SK-N-SH (cell line): Measurements from ENCODE around the gene MS4A3. TPM values are rescaled to one million over a fixed set of nuclear protein-coding genes. Genes with fewer than 3 reads are reported as not detected.

Experiments
- CTCF ChIA-PET: fragments of 300-600, 350-600 bp; formaldehyde crosslinking; extraction: SDS; loops from one replicate; lab custom pipeline; 2021; lab: Yijun Ruan, JAX
- POLR2A ChIA-PET: fragments of 350-600 bp; sonication (Branson Sonifier 250); formaldehyde crosslinking; extraction: SDS; loops from one replicate; lab custom pipeline; 2020; ENCODE audit warnings: antibody characterized with exemption, inconsistent platforms; lab: Yijun Ruan, JAX
- DNase-seq: peaks from one replicate; pipeline ENCODE4 v3.0.0; 2012
- H2AFZ ChIP-seq: fragments of 200-600 bp; sonication (generic); 2 replicates; pipeline ENCODE4 v1.8.1; 2016; ENCODE audit warnings: antibody characterized with exemption, mild to moderate bottlenecking, low read depth
- H3F3A ChIP-seq: fragments of 200-600 bp; sonication (generic); replicated peaks from 2 replicates; pipeline ENCODE3; 2016; ENCODE audit warnings: antibody characterized with exemption, mild to moderate bottlenecking; ENCODE audit not compliant: insufficient read depth
- H3K27ac ChIP-seq, 2 experiments: fragments of 200-500 bp in 1 of 2; fragments of 200-600 bp in 1 of 2; sonication (Bioruptor generic) in 1 of 2; sonication (generic), shearing (Covaris generic) in 1 of 2; 2 replicates each; pipeline versions ENCODE4 v1.5.1 to v1.6.1; 2014 to 2016; ENCODE audit warnings: low read depth in 2 of 2, inconsistent platforms in 1 of 2, low read length in 1 of 2, mild to moderate bottlenecking in 1 of 2, mixed read lengths in 1 of 2
- H3K27me3 ChIP-seq: fragments of 200-600 bp; sonication (generic), shearing (Covaris generic); 2 replicates; pipeline ENCODE4 v1.6.1; 2016; ENCODE audit warnings: mixed run types; ENCODE audit not compliant: insufficient read depth
- H3K36me3 ChIP-seq, 2 experiments: fragments of 200-500 bp in 1 of 2; fragments of 200-600 bp in 1 of 2; sonication (Bioruptor generic) in 1 of 2; sonication (generic) in 1 of 2; replicated peaks in 1 of 2; 2 replicates each; pipeline versions ENCODE3 to v1.5.1; 2014 to 2016; ENCODE audit warnings: low read length in 1 of 2, mild to moderate bottlenecking in 1 of 2; ENCODE audit not compliant: insufficient read depth in 2 of 2, control insufficient read depth in 1 of 2
- H3K4me1 ChIP-seq, 2 experiments: fragments of 200-500 bp in 1 of 2; fragments of 200-600 bp in 1 of 2; sonication (Bioruptor generic) in 1 of 2; sonication (generic), shearing (Covaris generic) in 1 of 2; 2 replicates each; pipeline versions ENCODE4 v1.5.1 to v1.6.1; 2014 to 2016; ENCODE audit warnings: low read depth in 1 of 2, low read length in 1 of 2, mixed run types in 1 of 2; ENCODE audit not compliant: insufficient read depth in 2 of 2, control insufficient read depth in 1 of 2
- H3K4me2 ChIP-seq: fragments of 200-600 bp; sonication (generic), shearing (Covaris generic); 2 replicates; pipeline ENCODE4 v1.6.1; 2017; ENCODE audit warnings: mixed run types
- H3K4me3 ChIP-seq, 2 experiments: fragments of 200-500 bp in 1 of 2; fragments of 200-600 bp in 1 of 2; sonication (Bioruptor generic) in 1 of 2; sonication (generic), shearing (Covaris generic) in 1 of 2; 2 replicates each; pipeline versions ENCODE4 v1.5.1 to v1.8.1; 2014 to 2016; ENCODE audit warnings: low read depth in 2 of 2, inconsistent platforms in 1 of 2, low read length in 1 of 2, mild to moderate bottlenecking in 1 of 2, mixed read lengths in 1 of 2, moderate library complexity in 1 of 2
- H3K79me2 ChIP-seq: fragments of 200-600 bp; sonication (generic); 2 replicates; pipeline ENCODE4 v1.8.1; 2017; ENCODE audit warnings: mild to moderate bottlenecking; ENCODE audit not compliant: insufficient read depth
- H3K9ac ChIP-seq: fragments of 200-600 bp; sonication (generic); 2 replicates; pipeline ENCODE4 v1.6.1; 2017; ENCODE audit warnings: mixed run types
- H3K9me2 ChIP-seq: fragments of 200-600 bp; sonication (generic); 2 replicates; pipeline ENCODE4 v1.6.1; 2017; ENCODE audit warnings: mixed run types
- H3K9me3 ChIP-seq: fragments of 200-600 bp; sonication (generic); 2 replicates; pipeline ENCODE4 v1.6.1; 2017; ENCODE audit warnings: mixed run types, mild to moderate bottlenecking, moderate library complexity
- H4K20me1 ChIP-seq: fragments of 200-600 bp; sonication (generic); 2 replicates; pipeline ENCODE4 v1.6.1; 2017; ENCODE audit warnings: mild to moderate bottlenecking, mixed run types; ENCODE audit not compliant: insufficient read depth
- ELF1 ChIP-seq: IDR thresholded peaks from 2 replicates; pipeline ENCODE4 v1.4.0; 2012
- EP300 ChIP-seq, 2 experiments: IDR thresholded peaks; 2 replicates each; pipeline versions ENCODE4 v1.4.0 to v1.6.1; 2012; ENCODE audit warnings: borderline replicate concordance in 1 of 2, low read depth in 1 of 2, low read length in 1 of 2
- GABPA ChIP-seq: IDR thresholded peaks from 2 replicates; pipeline ENCODE4 v1.4.0; 2012; ENCODE audit warnings: low read depth, mild to moderate bottlenecking
- JUND ChIP-seq: IDR thresholded peaks from 2 replicates; pipeline ENCODE4 v1.4.0; 2012
- MEF2A ChIP-seq: IDR thresholded peaks from 2 replicates; pipeline ENCODE4 v1.4.0; 2012; ENCODE audit warnings: low read depth, borderline replicate concordance
- NFIC ChIP-seq: IDR thresholded peaks from 2 replicates; pipeline ENCODE4 v1.4.0; 2012; ENCODE audit warnings: borderline replicate concordance
- NRF1 ChIP-seq: IDR thresholded peaks from 2 replicates; pipeline ENCODE4 v1.6.1; 2012; ENCODE audit warnings: low read depth, mild to moderate bottlenecking, low read length
- TCF12 ChIP-seq: IDR thresholded peaks from 2 replicates; pipeline ENCODE4 v1.4.0; 2012
- USF2 ChIP-seq: fragments of 150-350 bp; IDR thresholded peaks from 2 replicates; pipeline ENCODE4 v1.6.1; 2017; ENCODE audit warnings: antibody characterized with exemption, low read length, low read depth, borderline replicate concordance
- WGBS: methylation state at CpG from one replicate; pipeline ENCODE4 v1.1.6; 2017; ENCODE audit warnings: low lambda C conversion rate; 5-methylcytosine and 5-hydroxymethylcytosine counted together
- polyA plus RNA-seq, 3 experiments: library from polyadenylated mRNA; depleted of rRNA; stranded (reverse); fragments of >200 nt; gene quantifications; 2 replicates each; pipeline ENCODE4 v1.2.3, GENCODE V29; 2012

Gene MS4A3
- polyA plus RNA-seq, 1 of the 3 experiments (the other 2 are of a cell fraction) = not detected

- H3K27ac ChIP-seq = no peak overlapping the region
- POLR2A ChIA-PET = no interaction called here
- TF ChIP-seq EP300 (IDR thresholded peaks at IDR 0.05; ENCODE audit: borderline replicate concordance in 1 of 2, low read depth in 1 of 2, low read length in 1 of 2) (no peak), TCF12 (no peak), GABPA (no peak)
- TF ChIP-seq, all 33 proteins: peak for 0
- no peak overlapping the region for H3K4me2 ChIP-seq
- H3F3A ChIP-seq = no peaks in the 10 kb centered on the region
- DNase-seq = no peak
- H3K79me2 ChIP-seq = no peaks in the 10 kb centered on the region
- H3K36me3 ChIP-seq = no peaks in the 10 kb centered on the region
- no peak overlapping the region for H3K4me3 ChIP-seq
- CTCF ChIA-PET = no interaction called here
- WGBS = 4% methylated on average over 3 of the region's 3 CpGs
- no peak overlapping the region for H3K9ac ChIP-seq
- H3K27me3 ChIP-seq = no peaks in the 10 kb centered on the region
- H4K20me1 ChIP-seq = no peaks in the 10 kb centered on the region; the same call in 1 of the 2 replicates
- no peaks in the 10 kb centered on the region for H3K4me1 ChIP-seq
- no peak overlapping the region for H2AFZ ChIP-seq
- no peaks in the 10 kb centered on the region for H3K9me2 ChIP-seq
- H3K9me3 ChIP-seq = no peaks in the 10 kb centered on the region
These were observed 24.1 kb downstream of the MS4A3 start for GRCh38 chr11:60080535-60080934.

GRCh38 chr11:60084631-60085273 lies 28.3 kb downstream of the MS4A3 start:
- no peaks in the 10 kb centered on the region for H3K79me2 ChIP-seq
- H2AFZ ChIP-seq = no peak overlapping the region
- ChIA-PET POLR2A (no interaction called here), CTCF (no interaction called here)
- H3K9ac ChIP-seq = no peak overlapping the region
- H3K27me3 ChIP-seq = no peaks in the 10 kb centered on the region
- 8% methylated on average over 3 of the region's 3 CpGs for WGBS
- H3K9me2 ChIP-seq = no peaks in the 10 kb centered on the region
- H4K20me1 ChIP-seq = no peaks in the 10 kb centered on the region; the same call in 1 of the 2 replicates
- no peaks in the 10 kb centered on the region for H3K9me3 ChIP-seq
- no peak overlapping the region for H3K27ac ChIP-seq
- no peak overlapping the region for H3K4me3 ChIP-seq
- no peaks in the 10 kb centered on the region for H3K4me1 ChIP-seq
- no peaks in the 10 kb centered on the region for H3F3A ChIP-seq
- no peak overlapping the region for H3K4me2 ChIP-seq
- DNase-seq = no peak
- H3K36me3 ChIP-seq = no peaks in the 10 kb centered on the region
- TF ChIP-seq NRF1 = no peak

GRCh38 chr11:60085909-60086308 lies 29.4 kb downstream of the MS4A3 start:
- Histone ChIP-seq H3K27ac (no peak overlapping the region), H3K4me2 (no peak overlapping the region), H4K20me1 (no peaks in the 10 kb centered on the region; the same call in 1 of the 2 replicates), H2AFZ (no peak overlapping the region), H3K36me3 (no peaks in the 10 kb centered on the region), H3K9ac (no peak overlapping the region), H3K4me3 (no peak overlapping the region), H3K9me2 (no peaks in the 10 kb centered on the region), H3F3A (no peaks in the 10 kb centered on the region), H3K9me3 (no peaks in the 10 kb centered on the region), H3K4me1 (no peaks in the 10 kb centered on the region), H3K79me2 (no peaks in the 10 kb centered on the region), H3K27me3 (no peaks in the 10 kb centered on the region)
- WGBS = 11% methylated on average over 2 of the region's 2 CpGs
- ChIA-PET CTCF (no interaction called here), POLR2A (no interaction called here)
- no peak for DNase-seq
- TF ChIP-seq GABPA (no peak), USF2 (no peak), ELF1 (no peak), NRF1 (no peak), JUND (no peak), MEF2A (no peak), TCF12 (no peak), NFIC (no peak)
